Endothelial cell of umbilical vein (primary cell): ENCODE measurements around the gene MATN1. TPM values are rescaled to one million over a fixed set of nuclear protein-coding genes. Genes with fewer than 3 reads are reported as not detected.

Experiments used
- BruUV-seq: library from RNA; stranded (reverse); fragments of 400-500 nt; replicated peaks from 2 replicates; lab custom pipeline; 2021; lab: Mats Ljungman, UMichigan
- CTCF ChIA-PET: fragments of 300-600, 350-600 bp; sonication (Branson Sonifier 250); formaldehyde crosslinking; loops from one replicate; lab custom pipeline; 2021; ENCODE audit warnings: antibody characterized with exemption, inconsistent platforms; lab: Charles Lee
- POLR2A ChIA-PET: fragments of 300-600, 350-600 bp; sonication (Branson Sonifier 250); formaldehyde crosslinking; loops from one replicate; lab custom pipeline; 2021; ENCODE audit warnings: antibody characterized with exemption, inconsistent platforms; lab: Charles Lee
- DNase-seq: peaks from one replicate; pipeline ENCODE4 v3.0.0-alpha.2; 2011; ENCODE audit warnings: low read depth, low spot score
- FAIRE-seq: peaks from 2 replicates; lab custom pipeline; 2011; peaks lifted over from hg19 to GRCh38; lab: Jason Lieb, UNC
- H2AFZ ChIP-seq: 2 replicates; pipeline ENCODE4 v1.6.0; 2012; ENCODE audit warnings: low read depth, low read length, control low read depth, inconsistent platforms
- H3K27ac ChIP-seq: 2 replicates; pipeline ENCODE4 v1.5.1; 2011; ENCODE audit warnings: low read depth, mild to moderate bottlenecking, control low read depth, low read length, moderate library complexity; ENCODE audit not compliant: insufficient read depth
- H3K27me3 ChIP-seq, 2 experiments: 2 replicates each; pipeline versions ENCODE4 v1.6.0 to v1.6.1; 2011; ENCODE audit warnings: low read length in 2 of 2, mixed read lengths in 1 of 2; ENCODE audit not compliant: control insufficient read depth in 2 of 2, insufficient read depth in 2 of 2
- H3K36me3 ChIP-seq, 2 experiments: 2 replicates in 1 of 2; 3 replicates in 1 of 2; pipeline ENCODE4 v1.5.1; 2011; ENCODE audit warnings: low read length in 2 of 2, mild to moderate bottlenecking in 1 of 2, moderate library complexity in 1 of 2; ENCODE audit not compliant: control insufficient read depth in 2 of 2, insufficient read depth in 2 of 2; ENCODE audit errors: extremely low read depth in 1 of 2
- H3K4me1 ChIP-seq: 3 replicates; pipeline ENCODE4 v1.5.1; 2011; ENCODE audit warnings: mild to moderate bottlenecking, low read length; ENCODE audit not compliant: control insufficient read depth, insufficient read depth; ENCODE audit errors: extremely low read depth
- H3K4me2 ChIP-seq: 2 replicates; pipeline ENCODE4 v1.6.1; 2011; ENCODE audit warnings: low read length, control low read depth, mixed read lengths; ENCODE audit not compliant: insufficient read depth
- H3K4me3 ChIP-seq, 3 experiments: fragments of 200-600 bp in 1 of 3; sonication (generic), shearing (Covaris generic) in 1 of 3; replicated peaks in 1 of 3; 2 replicates each; pipeline ENCODE4 v1.5.1; 2011 to 2016; ENCODE audit warnings: control low read depth in 3 of 3, low read length in 3 of 3, mild to moderate bottlenecking in 2 of 3, inconsistent platforms in 1 of 3, low read depth in 1 of 3, moderate library complexity in 1 of 3; ENCODE audit not compliant: insufficient read depth in 1 of 3
- H3K79me2 ChIP-seq: 2 replicates; pipeline ENCODE4 v1.6.0; 2012; ENCODE audit warnings: low read length, inconsistent platforms; ENCODE audit not compliant: control insufficient read depth, insufficient read depth
- H3K9ac ChIP-seq: replicated peaks from 2 replicates; pipeline ENCODE3; 2011; ENCODE audit warnings: low read length, control low read depth; ENCODE audit not compliant: insufficient read depth; ENCODE audit errors: extremely low read depth
- H3K9me1 ChIP-seq: replicated peaks from 3 replicates; pipeline ENCODE4 v1.6.0; 2011; ENCODE audit warnings: mild to moderate bottlenecking, low read length; ENCODE audit not compliant: control insufficient read depth, insufficient read depth; ENCODE audit errors: extremely low read depth
- H3K9me3 ChIP-seq: replicated peaks from 2 replicates; pipeline ENCODE4 v1.5.1; 2012; ENCODE audit warnings: low read length, inconsistent platforms; ENCODE audit not compliant: control insufficient read depth, insufficient read depth
- H4K20me1 ChIP-seq: replicated peaks from 2 replicates; pipeline ENCODE3; 2011; ENCODE audit warnings: mild to moderate bottlenecking, low read length; ENCODE audit not compliant: control insufficient read depth, insufficient read depth; ENCODE audit errors: extremely low read depth
- EZH2 ChIP-seq: IDR thresholded peaks from 2 replicates; pipeline ENCODE4 v1.6.1; 2012; ENCODE audit warnings: borderline replicate concordance, low read depth, mild to moderate bottlenecking, moderate library complexity, low read length, inconsistent platforms; ENCODE audit not compliant: severe bottlenecking
- FOS ChIP-seq: IDR thresholded peaks from 2 replicates; pipeline ENCODE4 v1.6.1; 2011; ENCODE audit warnings: mild to moderate bottlenecking, low read length, moderate library complexity, borderline replicate concordance; ENCODE audit not compliant: insufficient read depth
- JUN ChIP-seq: IDR thresholded peaks from 2 replicates; pipeline ENCODE4 v1.6.1; 2011; ENCODE audit warnings: borderline replicate concordance, low read depth; ENCODE audit not compliant: insufficient read length, insufficient read depth
- MAX ChIP-seq: IDR thresholded peaks from 2 replicates; pipeline ENCODE4 v1.6.1; 2011; ENCODE audit not compliant: insufficient read depth, insufficient read length
- POLR2AphosphoS5 ChIP-seq: IDR thresholded peaks from 2 replicates; pipeline ENCODE4 v1.6.1; 2012; ENCODE audit warnings: low read depth, mild to moderate bottlenecking, control low read depth, low read length, moderate library complexity; ENCODE audit not compliant: insufficient read depth
- dilution Hi-C: fragments of 300-500 bp; cut with MboI; formaldehyde crosslinking; loops from one replicate; pipeline ENCODE4 v1.15.0; 2019; ENCODE audit warnings: low sequenced_read_pairs; ENCODE audit not compliant: extremely low pct_ligation_motif_present
- intact Hi-C: fragments of 100-400 bp; cut with micrococcal nuclease; formaldehyde crosslinking; loops from one replicate; pipeline ENCODE4 v1.10.0; 2022
- polyA plus RNA-seq, 4 experiments: library from polyadenylated mRNA; depleted of rRNA in 3 of 4; stranded (reverse) in 3 of 4; unstranded in 1 of 4; fragments of >200 nt; gene quantifications; 2 replicates each; pipeline versions ENCODE4 v1.2.1 to v1.2.3, GENCODE V29; 2011 to 2012; ENCODE audit warnings: missing spikeins in 1 of 4
- total RNA-seq: library from RNA; stranded (reverse); gene quantifications from 2 replicates; pipeline ENCODE4 v1.2.3, GENCODE V29; 2021
- TF ChIP-seq, protein P1 (sequence below), 2 donors: IDR thresholded peaks; 1 replicate in 1 of 2; 2 replicates in 1 of 2; pipeline ENCODE4 v1.5.1; 2011; ENCODE audit warnings: low read length in 2 of 2, mild to moderate bottlenecking in 2 of 2, moderate library complexity in 2 of 2, control low read depth in 1 of 2, inconsistent platforms in 1 of 2, low read depth in 1 of 2; ENCODE audit not compliant: insufficient read depth in 1 of 2; ENCODE audit errors: extremely low read depth in 1 of 2

The MATN1 gene
- total and polyA plus RNA-seq, 2 donors (not counting 3 experiments of a cell fraction or from before 2014, with no cell fraction given) = 0.29 to 0.36 TPM

- no peak overlapping the region for H3K27ac ChIP-seq
- H4K20me1 ChIP-seq = no peaks in the 10 kb centered on the region
- intact Hi-C loops (no loop called here), dilution Hi-C loops (no loop called here)
- H3K9ac ChIP-seq = no peak overlapping the region
- H3K9me1 ChIP-seq = no peaks in the 10 kb centered on the region
- TF ChIP-seq FOS = no peak
- TF ChIP-seq, protein P1, sequence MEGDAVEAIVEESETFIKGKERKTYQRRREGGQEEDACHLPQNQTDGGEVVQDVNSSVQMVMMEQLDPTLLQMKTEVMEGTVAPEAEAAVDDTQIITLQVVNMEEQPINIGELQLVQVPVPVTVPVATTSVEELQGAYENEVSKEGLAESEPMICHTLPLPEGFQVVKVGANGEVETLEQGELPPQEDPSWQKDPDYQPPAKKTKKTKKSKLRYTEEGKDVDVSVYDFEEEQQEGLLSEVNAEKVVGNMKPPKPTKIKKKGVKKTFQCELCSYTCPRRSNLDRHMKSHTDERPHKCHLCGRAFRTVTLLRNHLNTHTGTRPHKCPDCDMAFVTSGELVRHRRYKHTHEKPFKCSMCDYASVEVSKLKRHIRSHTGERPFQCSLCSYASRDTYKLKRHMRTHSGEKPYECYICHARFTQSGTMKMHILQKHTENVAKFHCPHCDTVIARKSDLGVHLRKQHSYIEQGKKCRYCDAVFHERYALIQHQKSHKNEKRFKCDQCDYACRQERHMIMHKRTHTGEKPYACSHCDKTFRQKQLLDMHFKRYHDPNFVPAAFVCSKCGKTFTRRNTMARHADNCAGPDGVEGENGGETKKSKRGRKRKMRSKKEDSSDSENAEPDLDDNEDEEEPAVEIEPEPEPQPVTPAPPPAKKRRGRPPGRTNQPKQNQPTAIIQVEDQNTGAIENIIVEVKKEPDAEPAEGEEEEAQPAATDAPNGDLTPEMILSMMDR (IDR thresholded peaks at IDR 0.05; ENCODE audit: extremely low read depth in 1 of 2, insufficient read depth in 1 of 2, low read depth in 1 of 2, low read length in 2 of 2) = no peak
- no peak for TF ChIP-seq POLR2AphosphoS5
- TF ChIP-seq JUN = no peak
- TF ChIP-seq EZH2 = no peak
- TF ChIP-seq MAX = no peak
- no peak overlapping the region for H2AFZ ChIP-seq
- no peaks in the 10 kb centered on the region for H3K9me3 ChIP-seq
- FAIRE-seq (no peak), DNase-seq (no peak)
- BruUV-seq = no TSS peak
- peaks cover 0 to under 1% of the 10 kb centered on the region in 2 experiments for H3K36me3 ChIP-seq
- no peaks in the 10 kb centered on the region for H3K4me1 ChIP-seq
- H3K4me3 ChIP-seq = no peak overlapping the region
- H3K4me2 ChIP-seq = no peak overlapping the region
- CTCF ChIA-PET = interaction anchor here (1.0 to 2.3 kb wide), 3 partner anchors 47 to 69 kb away, joined by 3 to 12 read pairs (median 3); no protein-coding TSS in a partner anchor
- H3K79me2 ChIP-seq = no peaks in the 10 kb centered on the region
- no peaks in the 10 kb centered on the region for H3K27me3 ChIP-seq
- POLR2A ChIA-PET = no interaction called here
These were observed 8.5 kb upstream of the MATN1 start for GRCh38 chr1:30731806-30732276.
